ENCODE results near the gene RGS6. TPM values are rescaled to one million over a fixed set of nuclear protein-coding genes. Genes with fewer than 3 reads are reported as not detected.

The RGS6 gene
- total and polyA plus RNA-seq, 4 donors = 0.06 to 5.3 (median 0.17) TPM; not detected in 1

DNA sequence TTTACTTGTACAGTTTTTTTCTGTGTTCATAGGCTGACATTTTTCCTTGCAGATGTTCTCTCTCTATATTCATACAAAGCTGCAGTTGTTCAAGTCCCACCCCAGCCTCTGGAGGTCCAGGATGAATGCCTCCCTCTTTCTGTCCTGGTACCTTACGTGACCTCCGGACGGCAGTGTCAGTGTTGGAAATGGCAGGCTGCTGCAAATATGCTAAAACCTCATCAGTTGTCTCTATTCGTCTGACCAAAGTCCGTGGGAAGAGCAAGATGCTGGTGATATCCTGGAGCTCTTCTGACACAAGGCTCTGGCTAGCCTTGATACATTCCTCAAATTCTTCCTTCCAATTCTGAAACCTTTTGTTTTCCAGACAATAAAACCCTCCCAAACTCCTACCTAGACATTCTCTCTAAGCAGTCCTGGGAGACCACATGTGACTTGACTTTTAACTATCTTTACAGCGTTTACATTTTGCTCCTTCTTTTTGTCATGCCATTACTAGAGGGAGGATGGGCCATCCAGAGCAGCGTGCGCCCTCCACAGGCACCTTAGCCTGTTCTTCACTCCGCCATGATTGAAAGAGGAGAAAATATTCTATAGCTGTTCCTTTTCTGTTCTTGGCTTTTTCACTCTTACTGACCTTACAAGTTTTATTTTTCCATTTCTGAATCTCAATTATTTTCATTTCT, 143.6 kb downstream of the RGS6 start:
- TF ChIP-seq JUND (IDR thresholded peaks at IDR 0.05) (no peak), CTCF (IDR thresholded peaks at IDR 0.05; ENCODE audit: low read depth, low read length, missing input control) (no peak), HNF4G (IDR thresholded peaks at IDR 0.05) (no peak), RAD21 (IDR thresholded peaks at IDR 0.05) (no peak), FOXA1 (IDR thresholded peaks at IDR 0.05) (no peak), GABPA (IDR thresholded peaks at IDR 0.05 in 1 of 2, conservative IDR thresholded peaks at IDR 0.05 in 1 of 2) (no peak), NR2F2 (IDR thresholded peaks at IDR 0.05) (no peak), FOXA2 (IDR thresholded peaks at IDR 0.05) (no peak), RXRA (IDR thresholded peaks at IDR 0.05) (no peak), TAF1 (conservative IDR thresholded peaks at IDR 0.05) (no peak), YY1 (IDR thresholded peaks at IDR 0.05) (no peak), SP1 (IDR thresholded peaks at IDR 0.05) (no peak)
- TF ChIP-seq, protein P1, sequence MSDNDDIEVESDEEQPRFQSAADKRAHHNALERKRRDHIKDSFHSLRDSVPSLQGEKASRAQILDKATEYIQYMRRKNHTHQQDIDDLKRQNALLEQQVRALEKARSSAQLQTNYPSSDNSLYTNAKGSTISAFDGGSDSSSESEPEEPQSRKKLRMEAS (IDR thresholded peaks at IDR 0.05) = no peak
- TF ChIP-seq, protein P2, sequence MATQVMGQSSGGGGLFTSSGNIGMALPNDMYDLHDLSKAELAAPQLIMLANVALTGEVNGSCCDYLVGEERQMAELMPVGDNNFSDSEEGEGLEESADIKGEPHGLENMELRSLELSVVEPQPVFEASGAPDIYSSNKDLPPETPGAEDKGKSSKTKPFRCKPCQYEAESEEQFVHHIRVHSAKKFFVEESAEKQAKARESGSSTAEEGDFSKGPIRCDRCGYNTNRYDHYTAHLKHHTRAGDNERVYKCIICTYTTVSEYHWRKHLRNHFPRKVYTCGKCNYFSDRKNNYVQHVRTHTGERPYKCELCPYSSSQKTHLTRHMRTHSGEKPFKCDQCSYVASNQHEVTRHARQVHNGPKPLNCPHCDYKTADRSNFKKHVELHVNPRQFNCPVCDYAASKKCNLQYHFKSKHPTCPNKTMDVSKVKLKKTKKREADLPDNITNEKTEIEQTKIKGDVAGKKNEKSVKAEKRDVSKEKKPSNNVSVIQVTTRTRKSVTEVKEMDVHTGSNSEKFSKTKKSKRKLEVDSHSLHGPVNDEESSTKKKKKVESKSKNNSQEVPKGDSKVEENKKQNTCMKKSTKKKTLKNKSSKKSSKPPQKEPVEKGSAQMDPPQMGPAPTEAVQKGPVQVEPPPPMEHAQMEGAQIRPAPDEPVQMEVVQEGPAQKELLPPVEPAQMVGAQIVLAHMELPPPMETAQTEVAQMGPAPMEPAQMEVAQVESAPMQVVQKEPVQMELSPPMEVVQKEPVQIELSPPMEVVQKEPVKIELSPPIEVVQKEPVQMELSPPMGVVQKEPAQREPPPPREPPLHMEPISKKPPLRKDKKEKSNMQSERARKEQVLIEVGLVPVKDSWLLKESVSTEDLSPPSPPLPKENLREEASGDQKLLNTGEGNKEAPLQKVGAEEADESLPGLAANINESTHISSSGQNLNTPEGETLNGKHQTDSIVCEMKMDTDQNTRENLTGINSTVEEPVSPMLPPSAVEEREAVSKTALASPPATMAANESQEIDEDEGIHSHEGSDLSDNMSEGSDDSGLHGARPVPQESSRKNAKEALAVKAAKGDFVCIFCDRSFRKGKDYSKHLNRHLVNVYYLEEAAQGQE (IDR thresholded peaks at IDR 0.05) = no peak
- TF ChIP-seq, protein P3, sequence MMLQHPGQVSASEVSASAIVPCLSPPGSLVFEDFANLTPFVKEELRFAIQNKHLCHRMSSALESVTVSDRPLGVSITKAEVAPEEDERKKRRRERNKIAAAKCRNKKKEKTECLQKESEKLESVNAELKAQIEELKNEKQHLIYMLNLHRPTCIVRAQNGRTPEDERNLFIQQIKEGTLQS (IDR thresholded peaks at IDR 0.05) = no peak
- TF ChIP-seq, protein P4, sequence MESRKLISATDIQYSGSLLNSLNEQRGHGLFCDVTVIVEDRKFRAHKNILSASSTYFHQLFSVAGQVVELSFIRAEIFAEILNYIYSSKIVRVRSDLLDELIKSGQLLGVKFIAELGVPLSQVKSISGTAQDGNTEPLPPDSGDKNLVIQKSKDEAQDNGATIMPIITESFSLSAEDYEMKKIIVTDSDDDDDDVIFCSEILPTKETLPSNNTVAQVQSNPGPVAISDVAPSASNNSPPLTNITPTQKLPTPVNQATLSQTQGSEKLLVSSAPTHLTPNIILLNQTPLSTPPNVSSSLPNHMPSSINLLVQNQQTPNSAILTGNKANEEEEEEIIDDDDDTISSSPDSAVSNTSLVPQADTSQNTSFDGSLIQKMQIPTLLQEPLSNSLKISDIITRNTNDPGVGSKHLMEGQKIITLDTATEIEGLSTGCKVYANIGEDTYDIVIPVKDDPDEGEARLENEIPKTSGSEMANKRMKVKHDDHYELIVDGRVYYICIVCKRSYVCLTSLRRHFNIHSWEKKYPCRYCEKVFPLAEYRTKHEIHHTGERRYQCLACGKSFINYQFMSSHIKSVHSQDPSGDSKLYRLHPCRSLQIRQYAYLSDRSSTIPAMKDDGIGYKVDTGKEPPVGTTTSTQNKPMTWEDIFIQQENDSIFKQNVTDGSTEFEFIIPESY (IDR thresholded peaks at IDR 0.05) = no peak
- 55% methylated on average over 9 of the region's 9 CpGs for WGBS
- H3K9ac ChIP-seq (ENCODE audit: low read depth in 1 of 2, low read length in 2 of 2) = no peak overlapping the region
- H3K4me1 ChIP-seq (ENCODE audit: control insufficient read depth in 4 of 4, insufficient read depth in 4 of 4, low read length in 3 of 4) = no peaks in the 10 kb centered on the region
- H3K36me3 ChIP-seq (ENCODE audit: control insufficient read depth in 4 of 4, insufficient read depth in 3 of 4, low read depth in 1 of 4, low read length in 3 of 4) = no peaks in the 10 kb centered on the region
- H3K9me3 ChIP-seq (ENCODE audit: control insufficient read depth in 4 of 4, low read length in 3 of 4) = no peaks in the 10 kb centered on the region
- H3K27ac ChIP-seq (ENCODE audit: low read depth in 1 of 2, low read length in 2 of 2) = no peak overlapping the region
- peaks cover 0 to 6% (median 2%) of the 10 kb centered on the region in 4 donors for H3K27me3 ChIP-seq (ENCODE audit: control insufficient read depth in 4 of 4, insufficient read depth in 4 of 4, low read length in 3 of 4)
- no peak for DNase-seq (ENCODE audit: low spot score)
- no peak overlapping the region for H3K4me3 ChIP-seq (ENCODE audit: low read depth in 1 of 3, low read length in 3 of 3)
